H9 (cell line): ENCODE data around the gene SEH1L. TPM values are rescaled to one million over a fixed set of nuclear protein-coding genes. Genes with fewer than 3 reads are reported as not detected.

Experiments
- DNase-seq: peaks from one replicate; pipeline ENCODE4 v3.0.0-alpha.2; 2017
- H2AFZ ChIP-seq: one replicate; pipeline ENCODE4 v1.6.1; 2013; ENCODE audit warnings: mild to moderate bottlenecking, low read length, control low read depth, moderate library complexity
- H2AK5ac ChIP-seq: 2 replicates; pipeline ENCODE4 v1.6.1; 2013; ENCODE audit warnings: low read length, control low read depth, mixed read lengths; ENCODE audit not compliant: insufficient read length
- H2BK120ac ChIP-seq: one replicate; pipeline ENCODE4 v1.6.1; 2013; ENCODE audit warnings: low read depth, mild to moderate bottlenecking, low read length, control low read depth, inconsistent platforms; ENCODE audit not compliant: poor library complexity, severe bottlenecking
- H2BK12ac ChIP-seq: 2 replicates; pipeline ENCODE4 v1.6.1; 2013; ENCODE audit warnings: low read length, control low read depth, mixed read lengths, low read depth; ENCODE audit not compliant: insufficient read length
- H2BK15ac ChIP-seq: 2 replicates; pipeline ENCODE4 v1.6.1; 2013; ENCODE audit warnings: low read depth, low read length, control low read depth
- H2BK20ac ChIP-seq: one replicate; pipeline ENCODE4 v1.6.1; 2013; ENCODE audit warnings: low read depth, mild to moderate bottlenecking, low read length, control low read depth, inconsistent platforms; ENCODE audit not compliant: poor library complexity, severe bottlenecking
- H2BK5ac ChIP-seq: 2 replicates; pipeline ENCODE4 v1.6.1; 2013; ENCODE audit warnings: low read length, control low read depth, mixed read lengths; ENCODE audit not compliant: insufficient read length
- H3K14ac ChIP-seq: 2 replicates; pipeline ENCODE4 v1.6.1; 2013; ENCODE audit warnings: low read length, control low read depth; ENCODE audit not compliant: insufficient read depth
- H3K18ac ChIP-seq: 2 replicates; pipeline ENCODE4 v1.6.1; 2013; ENCODE audit warnings: low read depth, mild to moderate bottlenecking, mixed read lengths, low read length, control low read depth; ENCODE audit not compliant: insufficient read length
- H3K23ac ChIP-seq: 2 replicates; pipeline ENCODE4 v1.6.1; 2013; ENCODE audit warnings: low read length, control low read depth, mixed read lengths, low read depth; ENCODE audit not compliant: insufficient read length
- H3K23me2 ChIP-seq: 2 replicates; pipeline ENCODE4 v1.6.1; 2013; ENCODE audit warnings: low read depth, mild to moderate bottlenecking, mixed read lengths, low read length, control low read depth; ENCODE audit not compliant: insufficient read length, poor library complexity, severe bottlenecking
- H3K27ac ChIP-seq: 2 replicates; pipeline ENCODE4 v1.5.1; 2013; ENCODE audit warnings: low read length, control low read depth, mixed read lengths, low read depth; ENCODE audit not compliant: insufficient read length
- H3K27me3 ChIP-seq: 2 replicates; pipeline ENCODE4 v1.6.1; 2013; ENCODE audit warnings: low read length, control low read depth, inconsistent platforms; ENCODE audit not compliant: insufficient read depth
- H3K4ac ChIP-seq: 2 replicates; pipeline ENCODE4 v1.6.1; 2013; ENCODE audit warnings: low read depth, mild to moderate bottlenecking, control low read depth, inconsistent platforms, low read length, moderate library complexity
- H3K4me1 ChIP-seq: 2 replicates; pipeline ENCODE4 v1.6.1; 2013; ENCODE audit warnings: low read length, control low read depth, inconsistent platforms; ENCODE audit not compliant: insufficient read depth
- H3K4me2 ChIP-seq: 2 replicates; pipeline ENCODE4 v1.6.1; 2013; ENCODE audit warnings: low read length, control low read depth, mixed read lengths; ENCODE audit not compliant: insufficient read length, insufficient read depth
- H3K56ac ChIP-seq: 2 replicates; pipeline ENCODE4 v1.6.1; 2013; ENCODE audit warnings: low read depth, mild to moderate bottlenecking, mixed read lengths, low read length, control low read depth; ENCODE audit not compliant: insufficient read length
- H3K79me1 ChIP-seq: 2 replicates; pipeline ENCODE4 v1.6.1; 2013; ENCODE audit warnings: low read depth, mild to moderate bottlenecking, moderate library complexity, low read length, control low read depth, inconsistent platforms; ENCODE audit not compliant: insufficient read depth, poor library complexity, severe bottlenecking
- H3K79me2 ChIP-seq: 2 replicates; pipeline ENCODE4 v1.6.1; 2013; ENCODE audit warnings: low read length, control low read depth, inconsistent platforms; ENCODE audit not compliant: insufficient read depth
- H3K9ac ChIP-seq: 2 replicates; pipeline ENCODE4 v1.6.1; 2013; ENCODE audit warnings: low read length, control low read depth, mixed read lengths; ENCODE audit not compliant: insufficient read length; ENCODE audit errors: extremely low read depth
- H3K9me3 ChIP-seq: one replicate; pipeline ENCODE4 v1.6.1; 2013; ENCODE audit warnings: low read depth, low read length, inconsistent platforms; ENCODE audit not compliant: control insufficient read depth
- H3T11ph ChIP-seq: one replicate; pipeline ENCODE4 v1.6.1; 2013; ENCODE audit warnings: mild to moderate bottlenecking, low read length, control low read depth, inconsistent platforms
- H4K20me1 ChIP-seq: one replicate; pipeline ENCODE4 v1.6.1; 2013; ENCODE audit not compliant: control insufficient read depth, insufficient read length, insufficient read depth
- H4K5ac ChIP-seq: 2 replicates; pipeline ENCODE4 v1.6.1; 2013; ENCODE audit warnings: low read depth, mild to moderate bottlenecking, mixed read lengths, low read length, control low read depth; ENCODE audit not compliant: insufficient read length
- H4K8ac ChIP-seq: replicated peaks from 2 replicates; pipeline ENCODE4 v1.6.1; 2013; ENCODE audit warnings: low read length, control low read depth, mixed read lengths, low read depth; ENCODE audit not compliant: insufficient read length
- H4K91ac ChIP-seq: 2 replicates; pipeline ENCODE4 v1.6.1; 2013; ENCODE audit warnings: low read depth, mild to moderate bottlenecking, moderate library complexity, mixed read lengths, low read length, control low read depth; ENCODE audit not compliant: insufficient read length
- H3K27ac Mint-ChIP-seq, 3 experiments: 2 replicates in 2 of 3; 3 replicates in 1 of 3; pipeline ENCODE4 v1.8.0; 2020 to 2021; ENCODE audit warnings: mixed read lengths in 3 of 3, mild to moderate bottlenecking in 1 of 3, moderate library complexity in 1 of 3
- H3K27me3 Mint-ChIP-seq: 2 replicates; pipeline ENCODE4 v1.8.0; 2021; ENCODE audit warnings: low read depth, mild to moderate bottlenecking, moderate library complexity, mixed read lengths
- H3K36me3 Mint-ChIP-seq, 3 experiments: 2 replicates in 2 of 3; 3 replicates in 1 of 3; pipeline ENCODE4 v1.8.0; 2020 to 2021; ENCODE audit warnings: low read depth in 3 of 3, mixed read lengths in 3 of 3; ENCODE audit not compliant: insufficient read depth in 1 of 3
- H3K4me1 Mint-ChIP-seq, 2 experiments: 2 replicates each; pipeline ENCODE4 v1.8.0; 2020; ENCODE audit warnings: mixed read lengths in 2 of 2
- H3K4me3 Mint-ChIP-seq, 2 experiments: 2 replicates in 1 of 2; 3 replicates in 1 of 2; pipeline ENCODE4 v1.8.0; 2020 to 2021; ENCODE audit warnings: mild to moderate bottlenecking in 2 of 2, mixed read lengths in 2 of 2, moderate library complexity in 1 of 2
- H3K9me3 Mint-ChIP-seq, 2 experiments: 2 replicates in 1 of 2; 3 replicates in 1 of 2; pipeline ENCODE4 v1.8.0; 2020; ENCODE audit warnings: mild to moderate bottlenecking in 2 of 2, mixed read lengths in 2 of 2, moderate library complexity in 1 of 2
- WGBS: extraction: QIAGEN DNeasy Blood & Tissue Kit; methylation state at CpG from one replicate; pipeline ENCODE4 v1.1.7; 2013; ENCODE audit warnings: missing lambda C conversion rate, low lambda C conversion rate, mixed read lengths; ENCODE audit not compliant: insufficient read length; ENCODE audit errors: extremely low coverage; 5-methylcytosine and 5-hydroxymethylcytosine counted together
- total RNA-seq: library from RNA; stranded (reverse); gene quantifications from 2 replicates; pipeline ENCODE4 v1.2.1, GENCODE V29; 2021
- TF ChIP-seq, protein P1 (sequence below): fragments of 200-600 bp; sonication (generic); conservative IDR thresholded peaks from 3 replicates; pipeline ENCODE4 v1.8.0; 2021; ENCODE audit warnings: antibody characterized with exemption, mild to moderate bottlenecking

SEH1L gene
- total RNA-seq, 1 experiment from 2014 or later, result 97.2 TPM

GRCh38 chr18:13005289-13005688, 57.5 kb downstream of the SEH1L start:
- no peak overlapping the region for H3K23ac ChIP-seq
- no peak overlapping the region for H3K4me3 Mint-ChIP-seq
- H4K91ac ChIP-seq, result no peak overlapping the region
- no peak overlapping the region for H3K9ac ChIP-seq
- H2AK5ac ChIP-seq, result no peak overlapping the region
- no CpG with 5 or more reads among the region's 1 CpG for WGBS
- no peak overlapping the region for H2AFZ ChIP-seq
- H3K27me3 ChIP-seq, result no peaks in the 10 kb centered on the region
- no peaks in the 10 kb centered on the region for H3K4me1 Mint-ChIP-seq
- no peaks in the 10 kb centered on the region for H4K20me1 ChIP-seq
- no peak overlapping the region for H3T11ph ChIP-seq
- no peak overlapping the region for H3K4ac ChIP-seq
- no peak overlapping the region for H2BK15ac ChIP-seq
- no peaks in the 10 kb centered on the region for H3K23me2 ChIP-seq
- no peak overlapping the region for H3K14ac ChIP-seq
- DNase-seq, result no peak
- no peak overlapping the region for H4K5ac ChIP-seq
- no peak overlapping the region for H2BK5ac ChIP-seq
- H2BK120ac ChIP-seq, result no peak overlapping the region
- no peak overlapping the region for H2BK20ac ChIP-seq
- peaks cover 2 to 37% (median 20%) of the 10 kb centered on the region in 3 experiments; a peak in 6 of 7 replicates for H3K36me3 Mint-ChIP-seq
- no peaks in the 10 kb centered on the region for H3K27me3 Mint-ChIP-seq
- no peak overlapping the region for H3K27ac ChIP-seq
- H3K27ac Mint-ChIP-seq, result no peak overlapping the region
- H3K56ac ChIP-seq, result no peak overlapping the region
- H3K18ac ChIP-seq, result no peak overlapping the region
- H2BK12ac ChIP-seq, result no peak overlapping the region
- no peak overlapping the region for H4K8ac ChIP-seq
- no peaks in the 10 kb centered on the region for H3K4me1 ChIP-seq
- TF ChIP-seq, protein P1, sequence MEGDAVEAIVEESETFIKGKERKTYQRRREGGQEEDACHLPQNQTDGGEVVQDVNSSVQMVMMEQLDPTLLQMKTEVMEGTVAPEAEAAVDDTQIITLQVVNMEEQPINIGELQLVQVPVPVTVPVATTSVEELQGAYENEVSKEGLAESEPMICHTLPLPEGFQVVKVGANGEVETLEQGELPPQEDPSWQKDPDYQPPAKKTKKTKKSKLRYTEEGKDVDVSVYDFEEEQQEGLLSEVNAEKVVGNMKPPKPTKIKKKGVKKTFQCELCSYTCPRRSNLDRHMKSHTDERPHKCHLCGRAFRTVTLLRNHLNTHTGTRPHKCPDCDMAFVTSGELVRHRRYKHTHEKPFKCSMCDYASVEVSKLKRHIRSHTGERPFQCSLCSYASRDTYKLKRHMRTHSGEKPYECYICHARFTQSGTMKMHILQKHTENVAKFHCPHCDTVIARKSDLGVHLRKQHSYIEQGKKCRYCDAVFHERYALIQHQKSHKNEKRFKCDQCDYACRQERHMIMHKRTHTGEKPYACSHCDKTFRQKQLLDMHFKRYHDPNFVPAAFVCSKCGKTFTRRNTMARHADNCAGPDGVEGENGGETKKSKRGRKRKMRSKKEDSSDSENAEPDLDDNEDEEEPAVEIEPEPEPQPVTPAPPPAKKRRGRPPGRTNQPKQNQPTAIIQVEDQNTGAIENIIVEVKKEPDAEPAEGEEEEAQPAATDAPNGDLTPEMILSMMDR, result no peak
- H3K4me2 ChIP-seq, result no peak overlapping the region
- H3K9me3 ChIP-seq, result no peaks in the 10 kb centered on the region
- H3K9me3 Mint-ChIP-seq, result no peaks in the 10 kb centered on the region
- H3K79me1 ChIP-seq, result peaks cover 3% of the 10 kb centered on the region
- H3K79me2 ChIP-seq, result no peaks in the 10 kb centered on the region
